Gastroesophageal sphincter (tissue), 3 donors: ENCODE results near the gene TSPAN13.

Source experiments
- CTCF ChIP-seq, 4 experiments: fragments of 200-600 bp in 2 of 4; fragments of 450-650 bp in 2 of 4; sonication (generic) in 1 of 4; IDR thresholded peaks; one replicate each; pipeline ENCODE4 v1.5.1; 2017 to 2019; ENCODE audit warnings: antibody characterized with exemption in 4 of 4, mild to moderate bottlenecking in 2 of 4, moderate library complexity in 2 of 4
- POLR2A ChIP-seq, 2 donors: fragments of 450-650 bp; IDR thresholded peaks; one replicate each; pipeline ENCODE4 v1.6.1; 2017; ENCODE audit warnings: antibody characterized with exemption in 2 of 2, mild to moderate bottlenecking in 2 of 2, moderate library complexity in 1 of 2
- POLR2AphosphoS5 ChIP-seq: sonication (generic); formaldehyde crosslinking; IDR thresholded peaks from one replicate; pipeline ENCODE4 v1.6.1; 2017; ENCODE audit warnings: antibody characterized with exemption

GRCh38 chr7:16810112-16810511, 56.6 kb downstream of the TSPAN13 start:
- TF ChIP-seq CTCF (IDR thresholded peaks at IDR 0.05), result no peak
- no peak for TF ChIP-seq POLR2A (IDR thresholded peaks at IDR 0.05)
- TF ChIP-seq POLR2AphosphoS5, result no peak
